ENCODE results near the gene OR7C1.

The OR7C1 gene

GRCh38 chr19:14764401-14764800 is 70.6 kb downstream of the OR7C1 start:
- DNase-seq: no peak

GRCh38 chr19:14763497-14764145 is 71.4 kb downstream of the OR7C1 start:
- no peak for DNase-seq

- no peak for DNase-seq
These were observed 72.9 kb downstream of the OR7C1 start for GRCh38 chr19:14762111-14762510.

- DNase-seq: peak; percentile 54
These were observed 73.4 kb downstream of the OR7C1 start for GRCh38 chr19:14761607-14762006.

- peak; percentile 88 for DNase-seq
These were observed 76.2 kb downstream of the OR7C1 start for GRCh38 chr19:14758816-14759215.

- no peak for DNase-seq
These were observed 86.4 kb downstream of the OR7C1 start for GRCh38 chr19:14748601-14749000.

Data from NCI-H2171 treated with DMSO at 0.1 percent for 48 hours (cell line).